GM12874 (cell line): ENCODE data around the gene MMAA.

Experiments
- TF ChIP-seq, protein P1 (sequence below): IDR thresholded peaks from 2 replicates; pipeline ENCODE4 v1.5.1; 2011; ENCODE audit warnings: low read depth, mild to moderate bottlenecking, control low read depth, low read length, moderate library complexity; ENCODE audit not compliant: insufficient read depth

MMAA gene

GRCh38 chr4:145618932-145619638, at the start of gene MMAA:
Gene MMAA, plus strand, starts transcription at chr4:145619385. Its CDS starts 19,755 bp downstream, at chr4:145639140.
- TF ChIP-seq, protein P1, sequence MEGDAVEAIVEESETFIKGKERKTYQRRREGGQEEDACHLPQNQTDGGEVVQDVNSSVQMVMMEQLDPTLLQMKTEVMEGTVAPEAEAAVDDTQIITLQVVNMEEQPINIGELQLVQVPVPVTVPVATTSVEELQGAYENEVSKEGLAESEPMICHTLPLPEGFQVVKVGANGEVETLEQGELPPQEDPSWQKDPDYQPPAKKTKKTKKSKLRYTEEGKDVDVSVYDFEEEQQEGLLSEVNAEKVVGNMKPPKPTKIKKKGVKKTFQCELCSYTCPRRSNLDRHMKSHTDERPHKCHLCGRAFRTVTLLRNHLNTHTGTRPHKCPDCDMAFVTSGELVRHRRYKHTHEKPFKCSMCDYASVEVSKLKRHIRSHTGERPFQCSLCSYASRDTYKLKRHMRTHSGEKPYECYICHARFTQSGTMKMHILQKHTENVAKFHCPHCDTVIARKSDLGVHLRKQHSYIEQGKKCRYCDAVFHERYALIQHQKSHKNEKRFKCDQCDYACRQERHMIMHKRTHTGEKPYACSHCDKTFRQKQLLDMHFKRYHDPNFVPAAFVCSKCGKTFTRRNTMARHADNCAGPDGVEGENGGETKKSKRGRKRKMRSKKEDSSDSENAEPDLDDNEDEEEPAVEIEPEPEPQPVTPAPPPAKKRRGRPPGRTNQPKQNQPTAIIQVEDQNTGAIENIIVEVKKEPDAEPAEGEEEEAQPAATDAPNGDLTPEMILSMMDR, result peak; percentile 70

GRCh38 chr4:145580906-145581305, 38.3 kb upstream of the MMAA start:
- TF ChIP-seq, protein P1, result no peak

GRCh38 chr4:145583191-145584055, 35.8 kb upstream of the MMAA start:
- TF ChIP-seq, protein P1, result no peak

GRCh38 chr4:145587088-145587754, 32.0 kb upstream of the MMAA start:
- TF ChIP-seq, protein P1, result no peak

DNA sequence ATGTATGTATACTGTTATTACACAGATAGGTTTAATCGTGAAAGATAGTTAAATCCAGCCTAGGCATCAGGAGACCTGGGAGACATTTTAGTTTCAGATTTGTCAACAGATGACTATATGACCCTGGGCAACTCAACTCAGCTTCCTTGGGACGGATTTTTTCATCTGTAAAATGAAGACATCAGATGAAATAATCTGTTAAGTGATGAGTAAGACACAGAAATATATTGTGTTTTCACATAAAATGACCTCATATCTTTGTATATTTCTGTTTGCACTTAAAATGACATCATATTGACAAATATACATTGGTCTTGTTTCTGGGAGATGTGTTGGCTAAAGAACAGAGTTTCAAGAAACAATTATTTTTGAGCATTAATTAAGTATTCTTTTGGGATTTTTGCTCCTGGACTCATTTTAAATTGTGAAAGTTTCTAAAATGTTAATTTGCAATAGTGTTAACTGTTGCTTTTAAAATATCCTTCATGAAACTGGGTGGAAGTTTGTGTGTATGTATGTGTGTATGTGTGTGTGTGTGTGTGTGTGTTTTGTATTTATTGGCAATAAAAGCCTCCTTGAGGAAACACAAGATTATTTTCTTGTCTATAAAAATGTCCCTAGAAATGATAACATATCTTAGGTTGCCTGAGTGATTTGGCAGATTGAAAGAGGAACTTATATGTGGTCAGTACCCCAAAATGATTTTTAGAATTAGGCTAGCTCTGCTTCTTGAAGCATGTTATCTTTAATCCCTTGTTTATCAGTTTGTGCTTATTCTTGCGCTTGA, 29.1 kb upstream of the MMAA start:
- TF ChIP-seq, protein P1, result no peak

DNA sequence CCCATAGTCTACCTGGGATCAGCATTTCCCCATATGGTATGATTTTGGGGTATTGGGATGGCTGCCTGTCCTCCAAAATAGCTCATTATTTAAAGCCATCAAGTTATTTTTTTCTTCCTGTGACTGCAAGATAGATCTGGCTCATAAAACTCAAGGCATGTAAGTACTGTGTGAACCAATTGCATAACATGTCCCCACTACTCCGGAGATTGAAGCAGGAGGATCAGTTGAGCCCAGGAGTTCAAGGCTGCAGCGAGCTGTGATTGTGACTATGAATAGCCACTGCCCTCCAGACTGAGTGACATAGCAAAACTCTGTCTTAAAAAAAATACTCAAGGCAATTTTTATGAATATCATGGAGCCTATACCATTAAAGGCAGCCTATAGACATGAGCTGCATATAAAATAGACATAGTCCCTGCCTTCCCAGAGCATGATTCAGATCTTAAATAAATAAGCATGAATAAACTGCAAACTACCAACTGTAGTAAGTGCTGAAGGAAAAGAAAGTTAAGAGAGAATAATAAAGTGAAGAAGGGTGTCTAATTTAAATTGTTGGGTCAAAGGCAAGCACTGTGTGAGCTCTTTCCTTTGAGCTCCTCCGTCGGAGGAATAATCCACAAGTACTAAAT, 16.9 kb upstream of the MMAA start:
- TF ChIP-seq, protein P1, result no peak
